GM08714 (cell line): ENCODE results near the gene PARM1.
A peak's percentile ranks its signal among the peaks of the same experiment; 100 is the strongest.

ENCODE experiments used
- H3K4me3 ChIP-seq: fragments of 200-500 bp; sonication (Bioruptor generic); 2 replicates; pipeline ENCODE4 v1.5.1; 2014; ENCODE audit warnings: mild to moderate bottlenecking, low read length, inconsistent platforms
- ZNF274 ChIP-seq: IDR thresholded peaks from 2 replicates; pipeline ENCODE4 v1.6.1; 2012; ENCODE audit warnings: mild to moderate bottlenecking, low read depth, low read length

PARM1 gene

GRCh38 chr4:75048208-75048879, 115.4 kb downstream of the PARM1 start:
- no peak overlapping the region for H3K4me3 ChIP-seq
- TF ChIP-seq ZNF274 = no peak

GRCh38 chr4:75051431-75051830, 118.5 kb downstream of the PARM1 start:
- TF ChIP-seq ZNF274 = no peak

GRCh38 chr4:75053352-75053751, 120.4 kb downstream of the PARM1 start:
- H3K4me3 ChIP-seq = no peak overlapping the region
- TF ChIP-seq ZNF274 = no peak

More at GRCh38 chr4:75051431-75051830, 118.5 kb downstream of the PARM1 start:
- no peak overlapping the region for H3K4me3 ChIP-seq

- H3K4me3 ChIP-seq = no peak overlapping the region
- TF ChIP-seq ZNF274 = no peak
Observed at GRCh38 chr4:75054078-75054477, 121.2 kb downstream of the PARM1 start.

- no peak for TF ChIP-seq ZNF274
- no peak overlapping the region for H3K4me3 ChIP-seq
Observed at GRCh38 chr4:75056277-75056676, 123.4 kb downstream of the PARM1 start.

- no peak overlapping the region for H3K4me3 ChIP-seq
- TF ChIP-seq ZNF274 = no peak
Observed at GRCh38 chr4:75057369-75057768, 124.5 kb downstream of the PARM1 start.

- no peak overlapping the region for H3K4me3 ChIP-seq
- TF ChIP-seq ZNF274 = no peak
Observed at GRCh38 chr4:75058486-75058885, 125.6 kb downstream of the PARM1 start.

GRCh38 chr4:75063433-75063832, 130.5 kb downstream of the PARM1 start:
- TF ChIP-seq ZNF274 = no peak
- no peak overlapping the region for H3K4me3 ChIP-seq

GRCh38 chr4:75065909-75066308, 133.0 kb downstream of the PARM1 start:
- no peak for TF ChIP-seq ZNF274
- no peak overlapping the region for H3K4me3 ChIP-seq

- no peak for TF ChIP-seq ZNF274
- peak overlapping the region; percentile 20; the same call in 1 of the 2 replicates for H3K4me3 ChIP-seq
Observed at GRCh38 chr4:75069493-75070074, 136.7 kb downstream of the PARM1 start.

- TF ChIP-seq ZNF274 = no peak
- H3K4me3 ChIP-seq = no peak overlapping the region
Observed at GRCh38 chr4:75071317-75071716, 138.4 kb downstream of the PARM1 start.

- no peak for TF ChIP-seq ZNF274
- no peak overlapping the region for H3K4me3 ChIP-seq
Observed at GRCh38 chr4:75080888-75081287, 148.0 kb downstream of the PARM1 start.

GRCh38 chr4:75081561-75081960, 148.6 kb downstream of the PARM1 start:
- H3K4me3 ChIP-seq = no peak overlapping the region
- TF ChIP-seq ZNF274 = no peak

- no peak for TF ChIP-seq ZNF274
- H3K4me3 ChIP-seq = no peak overlapping the region
Observed at GRCh38 chr4:75087416-75087815, 154.5 kb downstream of the PARM1 start.

- no peak overlapping the region for H3K4me3 ChIP-seq
- TF ChIP-seq ZNF274 = no peak
Observed at GRCh38 chr4:75087865-75088264, 154.9 kb downstream of the PARM1 start.
